ENCODE measurements around the gene C1orf226.

Gene C1orf226

DNA sequence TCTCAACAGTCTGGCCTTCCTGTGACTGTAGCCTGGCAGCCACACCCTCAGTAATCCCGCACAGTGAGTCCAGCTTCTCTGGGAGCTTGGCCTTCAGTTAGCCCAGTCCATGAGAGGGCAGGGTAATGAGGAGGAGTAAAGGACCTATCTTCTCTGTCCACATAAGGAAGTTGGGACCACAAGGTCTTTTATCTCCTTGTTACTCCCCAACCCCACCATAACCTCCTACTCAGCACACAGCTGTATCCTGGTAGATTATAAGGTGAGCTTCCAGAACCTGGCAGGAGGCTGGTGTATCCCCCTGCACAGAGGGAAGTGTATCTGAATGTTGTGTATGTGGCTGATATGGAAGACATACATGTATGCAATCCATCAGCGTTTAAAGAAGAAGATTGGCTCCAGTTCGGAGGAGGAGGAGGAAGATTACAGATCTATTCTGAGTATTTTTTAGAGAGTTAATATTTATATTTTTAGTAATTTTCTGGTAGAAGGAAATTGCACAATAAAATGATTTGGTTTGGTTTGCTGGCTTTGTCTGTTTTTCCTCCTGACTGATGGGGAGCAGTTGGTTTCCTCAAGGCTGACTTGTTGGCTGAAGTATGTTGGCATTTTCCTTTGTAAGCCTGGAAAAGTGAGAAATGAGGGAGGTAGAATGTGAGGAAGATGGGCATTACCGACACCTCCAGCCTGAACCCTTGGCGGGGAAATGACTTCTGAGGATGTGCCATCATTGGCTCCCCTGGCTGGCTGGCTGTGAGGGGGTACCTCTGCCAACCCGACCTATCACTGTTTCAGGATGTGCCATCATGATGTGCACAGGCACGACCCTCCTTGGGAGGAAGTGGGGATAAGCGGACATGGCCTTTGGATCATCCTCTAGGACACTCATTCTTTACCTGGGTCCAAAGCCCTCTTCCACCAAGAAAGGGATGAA is 5.0 kb downstream of the C1orf226 start:
- no peak for DNase-seq

DNA sequence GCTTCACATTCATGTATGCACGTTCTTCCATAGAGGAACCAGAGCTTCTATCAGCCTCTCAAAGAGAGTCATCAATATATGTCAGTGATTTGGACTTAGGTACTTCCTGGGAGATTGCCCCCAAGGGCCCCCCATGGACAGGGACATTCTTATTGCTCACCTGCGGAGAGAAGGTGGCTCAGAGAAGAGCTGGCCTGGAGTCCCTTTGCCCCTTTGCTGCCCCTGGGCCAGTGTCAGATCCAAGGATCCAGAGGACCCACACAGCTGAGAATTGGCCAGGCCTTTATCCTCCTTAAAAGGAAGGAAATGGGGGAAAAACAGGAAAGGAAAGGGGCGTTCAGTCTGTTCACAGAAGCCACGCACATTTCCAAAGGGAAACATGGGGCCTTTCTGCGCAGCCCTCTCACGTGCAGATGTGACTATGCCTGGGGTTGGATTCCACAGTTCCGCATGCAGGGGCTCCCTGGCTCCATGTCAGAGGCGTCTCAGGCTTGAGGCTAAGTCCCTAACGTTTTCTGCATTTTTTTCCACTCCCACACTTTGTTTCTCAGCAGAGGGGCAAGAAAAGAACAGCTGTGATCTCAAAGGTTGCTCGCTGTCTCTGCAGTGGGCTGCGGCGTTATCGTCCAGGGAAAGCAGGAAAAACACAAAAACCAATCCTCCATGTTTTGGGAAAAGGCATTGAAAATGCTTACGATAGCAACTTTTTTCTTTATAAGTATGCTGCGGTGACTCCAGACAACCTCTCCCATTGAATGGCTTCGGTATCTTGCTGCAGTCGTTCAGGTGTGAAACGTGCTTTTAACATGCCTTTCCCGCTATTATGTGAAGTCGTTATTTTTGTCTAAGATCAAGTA is 5.9 kb downstream of the C1orf226 start:
- DNase-seq = no peak

DNA sequence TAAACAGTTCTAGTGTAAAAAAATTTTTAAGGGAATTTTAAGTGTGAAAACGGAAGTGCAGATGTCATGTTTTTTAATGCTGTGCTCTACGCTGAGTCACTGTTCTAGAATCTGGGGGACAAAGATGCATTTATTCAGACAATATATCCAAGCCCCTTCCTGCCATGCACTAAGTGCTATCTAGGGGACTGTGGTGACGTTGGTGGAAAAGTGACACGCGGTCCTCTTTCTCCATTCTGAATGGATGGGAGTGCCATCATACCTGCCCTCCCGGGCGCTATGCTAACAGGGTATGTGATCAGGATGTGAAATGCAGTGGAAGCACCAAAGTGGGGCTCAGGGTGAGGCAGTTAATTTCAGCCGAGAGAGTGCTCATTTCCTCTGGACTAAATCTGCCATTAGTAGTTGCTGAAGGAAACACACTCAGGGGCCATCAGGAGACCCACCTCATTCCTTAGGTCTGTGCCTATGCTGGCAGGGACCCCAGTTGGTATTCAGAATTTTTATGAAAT is 6.6 kb downstream of the C1orf226 start:
- no peak for DNase-seq

DNA sequence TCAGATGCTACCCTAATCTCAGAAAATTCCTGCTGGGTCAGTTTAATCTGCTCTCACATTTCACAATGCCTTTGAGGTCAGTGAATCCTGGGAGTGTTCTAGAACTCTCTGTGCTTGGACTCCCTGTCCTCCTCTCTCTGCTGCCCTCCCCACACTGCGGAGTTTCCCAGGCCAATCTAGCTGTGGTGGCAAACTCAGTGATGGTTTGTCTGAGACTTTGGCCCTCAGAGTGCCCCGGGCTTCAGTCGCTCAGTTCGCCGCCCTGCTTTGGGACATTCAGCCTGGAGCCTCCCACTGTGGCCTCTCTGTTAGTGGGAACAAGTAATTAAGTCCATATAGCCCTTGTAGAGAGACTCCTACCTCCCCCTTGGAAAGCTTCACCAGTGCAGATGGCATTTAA is 7.1 kb downstream of the C1orf226 start:
- no peak for DNase-seq

GRCh38 chr1:162389021-162389818 is 7.7 kb downstream of the C1orf226 start:
- DNase-seq = no peak

- no peak for DNase-seq
Observed at GRCh38 chr1:162389971-162390370, 8.4 kb downstream of the C1orf226 start.

DNA sequence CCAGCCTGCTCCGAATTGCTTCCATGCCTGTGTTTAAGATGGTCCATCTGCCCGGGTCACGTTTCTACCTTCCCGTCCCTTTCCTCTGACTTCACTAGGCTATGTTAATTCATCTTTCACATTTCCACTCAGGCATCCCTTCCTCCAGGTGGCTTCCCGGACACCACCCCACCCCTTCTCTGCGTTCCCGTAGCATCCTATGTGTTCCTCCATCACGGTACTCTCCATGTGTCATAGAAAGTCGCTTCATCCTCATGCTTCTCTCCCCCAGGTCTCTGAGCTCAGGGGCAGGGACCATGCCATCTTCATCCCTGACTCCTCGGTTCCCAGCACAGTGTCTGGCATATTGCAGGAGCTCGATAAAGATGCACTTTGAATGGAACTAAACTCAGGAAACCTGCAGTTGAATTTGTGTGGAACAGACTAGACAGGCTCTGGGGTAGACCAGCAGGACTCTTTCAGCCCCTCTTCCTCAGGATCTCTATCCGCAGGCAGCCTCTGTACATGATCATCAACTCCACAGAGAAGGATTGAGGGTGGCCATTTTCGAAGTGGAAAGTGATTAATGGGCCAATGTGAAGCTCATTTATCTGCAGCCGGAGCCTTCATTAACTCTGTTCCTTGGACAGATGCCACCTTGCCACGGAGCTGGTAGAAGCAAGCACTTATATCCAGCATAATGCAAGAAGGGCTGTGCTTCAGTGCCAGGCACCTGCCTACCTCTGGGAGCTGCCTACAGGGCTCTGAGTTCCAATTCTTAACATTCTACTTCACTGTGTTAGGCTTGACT is 9.1 kb downstream of the C1orf226 start:
- no peak for DNase-seq

- peak; percentile 40 for DNase-seq
Observed at GRCh38 chr1:162391790-162392563, 10.4 kb downstream of the C1orf226 start.

- no peak for DNase-seq
Observed at GRCh38 chr1:162396201-162396906, 14.8 kb downstream of the C1orf226 start.

DNA sequence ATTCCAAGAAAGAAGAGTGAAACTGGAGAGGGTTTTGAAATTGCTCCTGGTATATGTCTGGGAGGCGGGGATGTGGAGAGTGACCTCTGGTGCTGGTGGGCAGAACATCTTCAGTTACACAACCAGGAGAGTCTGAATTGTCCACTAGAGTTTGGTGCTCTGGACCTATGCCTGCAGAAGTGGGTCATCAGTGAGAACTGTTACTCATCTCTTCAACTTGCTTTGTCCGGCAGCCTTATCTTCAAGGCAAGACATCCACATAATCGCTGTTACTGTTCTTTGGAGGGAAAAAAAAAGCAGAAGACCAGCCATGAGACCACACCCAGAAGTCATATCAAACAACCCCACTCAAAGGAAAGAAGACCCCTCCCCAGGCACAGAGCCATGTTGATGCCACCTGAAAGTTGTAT is 15.5 kb downstream of the C1orf226 start:
- DNase-seq = no peak

DNA sequence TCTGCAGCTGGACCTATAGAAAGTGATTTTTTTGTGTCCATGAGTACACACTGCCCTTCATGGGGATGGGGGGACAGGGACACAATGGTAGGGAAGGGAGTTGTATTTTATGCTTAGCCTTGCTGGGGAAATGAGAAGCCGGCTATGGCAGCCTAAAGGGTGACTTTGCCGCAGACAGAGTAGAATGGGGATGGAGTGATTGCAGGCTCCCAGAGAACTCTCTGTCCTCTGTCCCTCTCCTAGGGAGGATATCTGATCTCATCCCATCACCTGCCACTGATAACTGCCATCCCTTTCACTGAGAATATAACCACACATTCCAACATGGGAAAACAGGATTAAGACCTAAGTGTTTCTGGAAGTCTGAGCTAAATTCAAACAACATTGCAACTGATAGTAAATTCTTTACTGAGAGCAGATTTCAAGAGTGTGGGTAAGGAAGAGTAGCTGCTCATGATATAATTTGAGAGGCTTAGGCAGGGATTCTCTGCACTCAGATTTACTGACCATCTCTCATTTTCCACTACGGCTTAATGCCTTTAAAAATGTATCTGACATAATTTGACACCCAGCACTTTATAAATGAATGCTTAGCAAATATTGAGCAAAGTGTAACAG is 16.5 kb downstream of the C1orf226 start:
- no peak for DNase-seq

DNA sequence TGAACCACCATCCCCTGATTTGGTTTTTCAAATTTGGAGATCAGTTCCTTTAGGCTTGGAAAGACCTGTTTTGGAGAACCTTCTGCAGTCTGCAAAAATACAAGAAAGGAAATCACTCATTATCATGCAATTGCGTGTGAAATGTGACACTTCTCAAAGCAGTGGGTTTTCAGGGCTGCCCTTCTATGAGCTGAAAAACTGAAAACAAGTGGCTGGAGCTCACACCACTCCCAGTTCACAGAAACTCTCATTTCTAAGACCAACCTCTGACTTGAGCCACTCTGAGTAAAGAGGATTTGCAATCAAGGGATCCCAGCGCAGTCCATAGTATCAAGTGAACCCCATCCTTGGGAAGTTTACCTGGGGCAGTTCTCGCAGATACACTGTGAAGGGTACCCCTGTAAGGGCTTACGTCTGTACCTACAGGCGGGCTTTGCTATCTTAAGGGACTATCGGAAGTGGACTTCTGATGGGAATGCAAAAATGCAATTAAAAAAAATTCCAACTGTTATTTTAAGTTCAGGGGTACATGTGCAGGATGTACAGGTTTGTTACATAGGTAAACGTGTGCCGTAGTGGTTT is 17.6 kb downstream of the C1orf226 start:
- DNase-seq = no peak

DNA sequence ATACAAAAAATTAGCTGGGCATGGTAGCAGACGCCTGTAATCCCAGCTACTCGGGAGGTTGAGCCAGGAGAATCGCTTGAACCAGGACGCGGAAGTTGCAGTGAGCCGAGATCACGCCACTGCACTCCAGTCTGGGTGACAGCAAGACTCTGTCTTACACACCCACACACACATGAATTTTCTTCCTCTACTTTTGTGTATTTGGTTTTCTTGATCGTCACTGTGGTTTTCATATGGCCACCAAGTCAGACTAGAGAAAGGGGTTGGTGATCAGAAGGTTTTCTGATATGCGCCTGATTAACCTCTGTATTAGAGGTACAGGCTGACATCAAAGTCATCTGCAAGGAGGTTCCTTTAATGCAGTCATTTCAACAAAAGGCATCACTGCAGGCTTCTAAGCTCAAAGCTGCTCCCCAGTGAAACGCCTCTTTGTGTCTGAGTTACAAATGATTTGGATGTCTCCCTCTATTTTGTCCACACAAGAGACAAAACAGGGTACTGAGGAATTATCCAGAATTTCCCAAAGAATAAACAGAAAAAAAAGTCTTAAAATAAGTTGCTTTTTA is 19.3 kb downstream of the C1orf226 start:
- DNase-seq = no peak

DNA sequence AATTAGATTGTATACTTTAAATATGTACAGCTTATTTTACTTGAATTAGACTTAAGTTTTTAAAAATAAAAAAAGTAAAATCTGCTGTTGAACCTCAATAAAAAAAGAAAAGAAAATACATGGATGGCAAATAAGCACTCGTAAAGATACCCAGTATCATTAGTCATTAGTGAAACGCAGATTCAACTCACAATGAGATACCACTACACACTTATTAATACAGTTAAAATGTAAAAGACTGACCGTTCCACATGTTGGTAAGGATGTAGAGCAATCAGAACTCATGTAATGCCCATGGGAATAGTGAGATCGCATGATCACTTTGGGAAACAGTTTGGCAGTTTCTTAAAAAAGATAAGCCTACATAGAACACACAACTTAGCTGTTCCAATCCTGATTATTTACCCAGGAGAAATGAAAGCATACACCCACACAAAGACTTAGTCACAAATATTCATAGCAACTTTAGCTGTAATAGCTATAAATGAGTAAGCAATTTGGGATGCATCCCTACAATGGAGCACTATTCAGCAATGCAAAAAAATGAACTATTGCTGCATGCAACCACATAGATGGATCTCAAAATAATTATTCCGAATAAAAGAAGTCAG is 23.1 kb downstream of the C1orf226 start:
- no peak for DNase-seq

DNA sequence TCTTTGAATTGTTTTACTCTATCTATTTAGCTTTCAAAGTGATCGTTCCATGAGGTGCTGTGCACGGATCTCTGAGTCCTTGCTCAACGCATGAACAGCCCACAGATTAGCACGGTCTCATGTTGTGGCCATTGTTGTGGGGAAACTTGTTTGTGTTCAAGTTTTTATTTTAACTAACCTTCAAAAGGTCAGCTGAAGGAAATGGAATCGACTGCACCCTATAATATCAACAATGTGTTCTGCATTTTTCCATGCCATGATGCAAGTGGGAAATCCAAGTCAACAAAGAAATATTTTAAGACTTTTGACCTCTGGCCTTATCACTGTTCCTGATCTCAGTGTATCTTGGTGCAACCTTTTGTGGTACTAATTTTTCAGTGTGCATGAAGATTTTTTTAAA is 24.3 kb downstream of the C1orf226 start:
- no peak for DNase-seq

DNA sequence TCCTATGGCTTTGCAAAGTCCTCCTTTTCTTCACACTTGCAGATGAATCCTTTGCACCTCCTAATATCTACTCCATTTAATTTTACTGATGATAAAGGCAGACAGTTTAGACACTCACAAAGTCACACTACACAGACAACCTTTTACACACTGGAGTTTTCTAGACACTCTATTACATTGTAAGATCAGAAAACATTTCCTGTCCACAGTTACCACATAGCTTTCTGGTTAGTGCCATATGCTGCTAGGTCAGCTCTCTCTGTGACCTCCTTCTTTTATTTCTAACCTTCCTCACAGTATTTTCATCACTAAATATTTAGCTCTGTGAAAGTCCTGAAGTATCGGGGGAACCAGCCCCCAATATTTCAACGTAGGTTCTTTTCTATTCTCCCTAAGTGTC is 25.3 kb downstream of the C1orf226 start:
- no peak for DNase-seq

GRCh38 chr1:162407539-162407938 is 26.0 kb downstream of the C1orf226 start:
- no peak for DNase-seq

DNA sequence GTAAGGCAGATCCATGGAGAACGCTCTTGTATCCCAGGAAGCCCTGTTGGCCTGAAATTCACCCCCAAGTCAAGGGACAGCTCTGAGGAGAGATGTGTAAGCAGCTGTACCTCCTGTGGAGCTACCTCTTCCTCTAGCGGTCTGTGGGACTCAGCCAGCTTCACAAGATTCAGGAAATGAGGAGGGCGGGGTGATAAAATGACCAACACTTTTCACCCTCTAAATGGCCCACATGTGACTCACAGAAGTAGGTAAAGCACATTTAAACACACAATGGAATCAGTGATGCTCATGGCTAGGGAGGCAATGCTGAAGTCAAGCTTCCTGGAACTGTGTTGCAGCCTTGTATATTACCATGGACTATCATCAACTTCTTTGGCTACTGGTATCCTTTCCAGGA is 30.5 kb downstream of the C1orf226 start, which contains the start of gene SH2D1B:
Gene SH2D1B, minus strand, starts transcription at position 135 of the 400 bp plus-strand sequence. Its CDS starts 120 bp downstream, at position 15.
- no peak for DNase-seq

DNA sequence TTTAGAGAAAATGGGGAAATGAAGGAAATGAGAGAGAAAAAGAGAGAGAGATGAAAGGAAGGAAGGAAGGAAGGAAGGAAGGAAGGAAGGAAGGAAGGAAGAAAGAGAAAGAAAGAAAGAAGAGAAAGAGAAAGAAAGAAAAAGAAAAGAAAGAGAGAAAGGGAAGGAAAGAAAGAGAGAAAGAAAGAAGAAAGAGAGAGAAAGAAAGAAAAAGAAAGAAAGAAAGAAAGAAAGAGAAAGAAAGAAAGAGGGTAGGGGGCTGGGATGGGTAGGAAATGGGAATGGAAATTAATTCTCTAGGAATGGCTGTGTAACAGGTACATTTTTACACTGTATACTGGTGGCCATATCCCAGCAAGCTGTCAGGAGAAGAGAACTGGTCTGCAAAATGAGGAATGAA is 34.7 kb downstream of the C1orf226 start:
- no peak for DNase-seq

Measured in NCI-H510A treated with DMSO at 0.1 percent for 48 hours (cell line).